ENCODE measurements around the gene RAB4A. TPM values are rescaled to one million over a fixed set of nuclear protein-coding genes. Genes with fewer than 3 reads are reported as not detected.

RAB4A gene
- polyA plus RNA-seq, 3 donors = 22.3 to 34.8 (median 34.5) TPM

GRCh38 chr1:229260297-229260696 is 10.6 kb upstream of the RAB4A start:
- no peaks in the 10 kb centered on the region for H3K27me3 ChIP-seq (ENCODE audit: control insufficient read depth in 2 of 2, insufficient read depth in 2 of 2, low read length in 2 of 2)
- H3K9ac ChIP-seq (ENCODE audit: insufficient read depth, low read length, poor library complexity, severe bottlenecking) = no peak overlapping the region
- WGBS (ENCODE audit: insufficient coverage) = 90% methylated on average over 3 of the region's 3 CpGs
- no peaks in the 10 kb centered on the region for H3K36me3 ChIP-seq (replicated peaks in 1 of 2; ENCODE audit: control insufficient read depth in 1 of 2, insufficient read depth in 2 of 2, low read length in 2 of 2)
- H3K4me1 Mint-ChIP-seq = peaks cover 20% of the 10 kb centered on the region
- no peak overlapping the region for H3K4me3 ChIP-seq (replicated peaks in 1 of 3; ENCODE audit: low read depth in 2 of 3, low read length in 3 of 3)
- no peaks in the 10 kb centered on the region for H3K79me2 ChIP-seq (ENCODE audit: insufficient read depth, low read length)
- H3K9me3 Mint-ChIP-seq = no peaks in the 10 kb centered on the region
- TF ChIP-seq, protein P1, sequence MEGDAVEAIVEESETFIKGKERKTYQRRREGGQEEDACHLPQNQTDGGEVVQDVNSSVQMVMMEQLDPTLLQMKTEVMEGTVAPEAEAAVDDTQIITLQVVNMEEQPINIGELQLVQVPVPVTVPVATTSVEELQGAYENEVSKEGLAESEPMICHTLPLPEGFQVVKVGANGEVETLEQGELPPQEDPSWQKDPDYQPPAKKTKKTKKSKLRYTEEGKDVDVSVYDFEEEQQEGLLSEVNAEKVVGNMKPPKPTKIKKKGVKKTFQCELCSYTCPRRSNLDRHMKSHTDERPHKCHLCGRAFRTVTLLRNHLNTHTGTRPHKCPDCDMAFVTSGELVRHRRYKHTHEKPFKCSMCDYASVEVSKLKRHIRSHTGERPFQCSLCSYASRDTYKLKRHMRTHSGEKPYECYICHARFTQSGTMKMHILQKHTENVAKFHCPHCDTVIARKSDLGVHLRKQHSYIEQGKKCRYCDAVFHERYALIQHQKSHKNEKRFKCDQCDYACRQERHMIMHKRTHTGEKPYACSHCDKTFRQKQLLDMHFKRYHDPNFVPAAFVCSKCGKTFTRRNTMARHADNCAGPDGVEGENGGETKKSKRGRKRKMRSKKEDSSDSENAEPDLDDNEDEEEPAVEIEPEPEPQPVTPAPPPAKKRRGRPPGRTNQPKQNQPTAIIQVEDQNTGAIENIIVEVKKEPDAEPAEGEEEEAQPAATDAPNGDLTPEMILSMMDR (IDR thresholded peaks at IDR 0.05) = no peak
- peaks cover 2 to 6% (median 3%) of the 10 kb centered on the region in 3 donors for H3K27me3 Mint-ChIP-seq (ENCODE audit: low read depth in 3 of 3)
- no peaks in the 10 kb centered on the region for H4K20me1 ChIP-seq (ENCODE audit: insufficient read depth, low read length)
- no peak overlapping the region for H3K4me3 Mint-ChIP-seq
- H3K9me3 ChIP-seq (replicated peaks in 1 of 2; ENCODE audit: control insufficient read depth in 1 of 2, insufficient read depth in 1 of 2, low read length in 2 of 2) = no peaks in the 10 kb centered on the region
- H2AFZ ChIP-seq (ENCODE audit: insufficient read depth, low read depth, low read length, poor library complexity, severe bottlenecking) = no peak overlapping the region
- no peak overlapping the region for H3K27ac Mint-ChIP-seq
- DNase-seq = no peak
- H3K27ac ChIP-seq (ENCODE audit: low read depth in 1 of 2, low read length in 2 of 2) = no peak overlapping the region
- H3K36me3 Mint-ChIP-seq = peaks cover 0 to 2% of the 10 kb centered on the region in 2 donors
- intact Hi-C loops (cut with micrococcal nuclease) = loop anchor here in 1 of 2 donors (2.0 to 5.0 kb wide), 2 partner anchors 217 to 252 kb away; no protein-coding TSS in a partner anchor
- peaks cover 8 to 11% of the 10 kb centered on the region in 2 donors for H3K4me1 ChIP-seq (ENCODE audit: control insufficient read depth in 1 of 2, insufficient read depth in 2 of 2, low read length in 2 of 2)
- no peak overlapping the region for H3K4me2 ChIP-seq (replicated peaks; ENCODE audit: extremely low read depth, low read length, poor library complexity, severe bottlenecking)

GRCh38 chr1:229262239-229262638 is 8.7 kb upstream of the RAB4A start:
- H3K79me2 ChIP-seq (ENCODE audit: insufficient read depth, low read length) = no peaks in the 10 kb centered on the region
- no peak for DNase-seq
- no peaks in the 10 kb centered on the region for H3K27me3 ChIP-seq (ENCODE audit: control insufficient read depth in 2 of 2, insufficient read depth in 2 of 2, low read length in 2 of 2)
- Mint-ChIP-seq H3K4me3 (no peak overlapping the region), H3K4me1 (peaks cover 29% of the 10 kb centered on the region), H3K27me3 (ENCODE audit: low read depth in 3 of 3) (peaks cover 2 to 6% (median 3%) of the 10 kb centered on the region in 3 donors), H3K9me3 (peaks cover 0 to 5% (median 0%) of the 10 kb centered on the region in 7 donors), H3K36me3 (peaks cover 0 to 2% of the 10 kb centered on the region in 2 donors), H3K27ac (no peak overlapping the region)
- H3K36me3 ChIP-seq (replicated peaks in 1 of 2; ENCODE audit: control insufficient read depth in 1 of 2, insufficient read depth in 2 of 2, low read length in 2 of 2) = no peaks in the 10 kb centered on the region
- H3K4me3 ChIP-seq (replicated peaks in 1 of 3; ENCODE audit: low read depth in 2 of 3, low read length in 3 of 3) = no peak overlapping the region
- no peaks in the 10 kb centered on the region for H4K20me1 ChIP-seq (ENCODE audit: insufficient read depth, low read length)
- no peak overlapping the region for H2AFZ ChIP-seq (ENCODE audit: insufficient read depth, low read depth, low read length, poor library complexity, severe bottlenecking)
- no peak overlapping the region for H3K4me2 ChIP-seq (replicated peaks; ENCODE audit: extremely low read depth, low read length, poor library complexity, severe bottlenecking)
- H3K27ac ChIP-seq (ENCODE audit: low read depth in 1 of 2, low read length in 2 of 2) = no peak overlapping the region
- H3K9ac ChIP-seq (ENCODE audit: insufficient read depth, low read length, poor library complexity, severe bottlenecking) = no peak overlapping the region
- intact Hi-C loops (cut with micrococcal nuclease) = loop anchor here in 1 of 2 donors (5.0 kb wide), 1 partner anchor 250 kb away; no protein-coding TSS in a partner anchor
- H3K4me1 ChIP-seq (ENCODE audit: control insufficient read depth in 1 of 2, insufficient read depth in 2 of 2, low read length in 2 of 2) = peaks cover 8 to 11% of the 10 kb centered on the region in 2 donors
- TF ChIP-seq, protein P1 (IDR thresholded peaks at IDR 0.05) = no peak
- no peaks in the 10 kb centered on the region for H3K9me3 ChIP-seq (replicated peaks in 1 of 2; ENCODE audit: control insufficient read depth in 1 of 2, insufficient read depth in 1 of 2, low read length in 2 of 2)
- WGBS (ENCODE audit: insufficient coverage) = no CpG with 5 or more reads among the region's 2 CpGs

Data from CD14-positive monocyte (primary cell).